AG20443 (cell line): ENCODE data around the gene USP24.
"Not testable (repeated sequence)": the region's sequence is repeated elsewhere in the genome, so short reads cannot be mapped to it uniquely, and the experiment has no call there.

Experiments used
- DNase-seq: peaks from one replicate; pipeline ENCODE4 v3.0.0; 2012; ENCODE audit warnings: low spot score, mixed read lengths

Gene USP24

GRCh38 chr1:55033265-55033614 lies 181.9 kb downstream of the USP24 start:
- no peak for DNase-seq

GRCh38 chr1:55031098-55031497 lies 184.1 kb downstream of the USP24 start:
- not testable (repeated sequence) for DNase-seq

GRCh38 chr1:55026682-55027081 lies 188.5 kb downstream of the USP24 start:
- not testable (repeated sequence) for DNase-seq

GRCh38 chr1:55024163-55024562 lies 191.0 kb downstream of the USP24 start:
- DNase-seq, result not testable (repeated sequence)

- peak; percentile 97 for DNase-seq
These were observed 193.1 kb downstream of the USP24 start for GRCh38 chr1:55021942-55022546.

GRCh38 chr1:55018395-55018794 lies 196.8 kb downstream of the USP24 start:
- DNase-seq, result no peak
